GM23338 (cell line): Measurements from ENCODE around the gene UEVLD. TPM values are rescaled to one million over a fixed set of nuclear protein-coding genes. Genes with fewer than 3 reads are reported as not detected.

ENCODE experiments used
- ATAC-seq: fragments of 200-7000 bp; cut with Tn5 transposase; 3 replicates; pipeline ENCODE4 v1.9.1; 2020
- DNase-seq: peaks from one replicate; pipeline ENCODE4 v3.0.0-alpha.2; 2015; ENCODE audit warnings: low spot score
- H2AFZ ChIP-seq: fragments of 200-600 bp; sonication (generic); 2 replicates; pipeline ENCODE4 v1.8.0; 2016; ENCODE audit warnings: antibody characterized with exemption, mild to moderate bottlenecking, moderate library complexity
- H3F3A ChIP-seq: fragments of 200-600 bp; sonication (generic); replicated peaks from 2 replicates; pipeline ENCODE4 v1.8.0; 2017; ENCODE audit warnings: antibody characterized with exemption, mixed run types, low read depth
- H3K27ac ChIP-seq: fragments of 200-600 bp; sonication (generic); 2 replicates; pipeline ENCODE4 v1.6.1; 2016; ENCODE audit warnings: low read depth
- H3K27me3 ChIP-seq: fragments of 200-600 bp; sonication (generic); 2 replicates; pipeline ENCODE4 v1.8.0; 2016; ENCODE audit warnings: mild to moderate bottlenecking, mixed run types, moderate library complexity; ENCODE audit not compliant: insufficient read depth
- H3K36me3 ChIP-seq: fragments of 200-600 bp; sonication (generic); 2 replicates; pipeline ENCODE4 v1.8.0; 2016; ENCODE audit warnings: mild to moderate bottlenecking; ENCODE audit not compliant: insufficient read depth
- H3K4me1 ChIP-seq: fragments of 200-600 bp; sonication (generic); 2 replicates; pipeline ENCODE4 v1.8.0; 2016; ENCODE audit warnings: mild to moderate bottlenecking, moderate library complexity; ENCODE audit not compliant: insufficient read depth
- H3K4me2 ChIP-seq: fragments of 200-600 bp; sonication (generic); 2 replicates; pipeline ENCODE4 v1.7.1; 2017; ENCODE audit warnings: mixed run types
- H3K4me3 ChIP-seq: fragments of 200-600 bp; sonication (generic); 2 replicates; pipeline ENCODE4 v1.6.1; 2016; ENCODE audit warnings: mixed run types
- H3K79me2 ChIP-seq: fragments of 200-600 bp; sonication (generic); replicated peaks from 2 replicates; pipeline ENCODE4 v1.8.0; 2017; ENCODE audit warnings: mild to moderate bottlenecking; ENCODE audit not compliant: insufficient read depth
- H3K9me2 ChIP-seq: fragments of 200-600 bp; sonication (generic); 2 replicates; pipeline ENCODE4 v1.8.0; 2017; ENCODE audit not compliant: insufficient read depth
- H4K20me1 ChIP-seq: fragments of 200-600 bp; sonication (generic); replicated peaks from 2 replicates; pipeline ENCODE4 v1.8.0; 2017; ENCODE audit warnings: mild to moderate bottlenecking; ENCODE audit not compliant: insufficient read depth
- H3K27ac Mint-ChIP-seq: 2 replicates; pipeline ENCODE4 v1.8.0; 2020; ENCODE audit warnings: inconsistent platforms, mild to moderate bottlenecking, moderate library complexity, mixed read lengths
- H3K27me3 Mint-ChIP-seq: 3 replicates; pipeline ENCODE4 v1.8.0; 2022; ENCODE audit warnings: low read depth, mild to moderate bottlenecking, moderate library complexity, mixed read lengths, inconsistent platforms; ENCODE audit not compliant: insufficient read depth, poor library complexity
- H3K36me3 Mint-ChIP-seq: 3 replicates; pipeline ENCODE4 v1.8.0; 2021; ENCODE audit warnings: low read depth, mild to moderate bottlenecking, inconsistent platforms, moderate library complexity, mixed read lengths
- H3K4me1 Mint-ChIP-seq: 3 replicates; pipeline ENCODE4 v1.8.0; 2020; ENCODE audit warnings: mild to moderate bottlenecking, inconsistent platforms, mixed read lengths
- H3K4me3 Mint-ChIP-seq: 3 replicates; pipeline ENCODE4 v1.8.0; 2021; ENCODE audit warnings: moderate library complexity, mild to moderate bottlenecking, inconsistent platforms, mixed read lengths
- H3K9me3 Mint-ChIP-seq: 3 replicates; pipeline ENCODE4 v1.8.0; 2020; ENCODE audit warnings: moderate library complexity, mild to moderate bottlenecking, inconsistent platforms, mixed read lengths
- CREB1 ChIP-seq: fragments of 250-450 bp; sonication (Bioruptor Pico); IDR thresholded peaks from 2 replicates; pipeline ENCODE4 v1.5.0; 2020; ENCODE audit warnings: low read depth, mild to moderate bottlenecking, moderate library complexity
- CTCF ChIP-seq, 2 experiments: fragments of 200-600 bp in 1 of 2; sonication (generic) in 1 of 2; conservative IDR thresholded peaks; 2 replicates each; pipeline versions ENCODE4 v1.5.1 to v1.6.1; 2016 to 2017; ENCODE audit warnings: antibody characterized with exemption in 2 of 2, low read depth in 2 of 2, mild to moderate bottlenecking in 2 of 2, moderate library complexity in 1 of 2
- ETS1 ChIP-seq: IDR thresholded peaks from 2 replicates; pipeline ENCODE4 v1.6.1; 2016; ENCODE audit warnings: antibody characterized with exemption
- EZH2 ChIP-seq: fragments of 200-600 bp; sonication (generic); IDR thresholded peaks from one replicate; pipeline ENCODE4 v1.8.0; 2017; ENCODE audit warnings: antibody characterized with exemption, mild to moderate bottlenecking, low read depth; ENCODE audit not compliant: unreplicated experiment
- EZH2phosphoT487 ChIP-seq: fragments of 200-600 bp; sonication (generic); IDR thresholded peaks from one replicate; pipeline ENCODE4 v1.8.1; 2018; ENCODE audit warnings: antibody characterized with exemption; ENCODE audit not compliant: unreplicated experiment
- JUNB ChIP-seq: IDR thresholded peaks from one replicate; pipeline ENCODE4 v1.6.1; 2016; ENCODE audit warnings: antibody characterized with exemption; ENCODE audit not compliant: unreplicated experiment
- NANOG ChIP-seq: IDR thresholded peaks from 2 replicates; pipeline ENCODE4 v1.6.1; 2016; ENCODE audit warnings: antibody characterized with exemption, borderline replicate concordance
- POLR2AphosphoS5 ChIP-seq: IDR thresholded peaks from 2 replicates; pipeline ENCODE4 v1.6.1; 2016; ENCODE audit warnings: antibody characterized with exemption, low read depth
- REST ChIP-seq: IDR thresholded peaks from one replicate; pipeline ENCODE4 v1.6.1; 2018; ENCODE audit warnings: antibody characterized with exemption; ENCODE audit not compliant: unreplicated experiment
- STAT1 ChIP-seq: IDR thresholded peaks from one replicate; pipeline ENCODE4 v1.6.1; 2016; ENCODE audit warnings: antibody characterized with exemption; ENCODE audit not compliant: unreplicated experiment
- ZNF114 ChIP-seq: fragments of 250-450 bp; sonication (Bioruptor Pico); IDR thresholded peaks from 2 replicates; pipeline ENCODE4 v1.5.0; 2020; ENCODE audit warnings: mild to moderate bottlenecking, moderate library complexity
- ZNF331 ChIP-seq: fragments of 250-450 bp; sonication (Bioruptor Pico); IDR thresholded peaks from 2 replicates; pipeline ENCODE4 v1.5.0; 2020; ENCODE audit warnings: low read depth, mild to moderate bottlenecking, moderate library complexity
- ZNF462 ChIP-seq: fragments of 250-450 bp; sonication (Bioruptor Pico); IDR thresholded peaks from 2 replicates; pipeline ENCODE4 v1.5.0; 2020; ENCODE audit warnings: mild to moderate bottlenecking, moderate library complexity
- polyA plus RNA-seq: library from polyadenylated mRNA; unstranded; fragments of >200 nt; fragmentation: Nextera tagmentation; extraction: Ambion mirVana; gene quantifications from 2 replicates; pipeline ENCODE4 v1.2.1, GENCODE V29; 2016
- total RNA-seq: library from RNA; depleted of rRNA; stranded (reverse); fragments of >200 nt; shearing (Covaris generic); gene quantifications from 2 replicates; pipeline ENCODE4 v1.2.3, GENCODE V29; 2014

Gene UEVLD
- total and polyA plus RNA-seq, 2 experiments from 2014 or later: 10.2 to 11.8 TPM

DNA sequence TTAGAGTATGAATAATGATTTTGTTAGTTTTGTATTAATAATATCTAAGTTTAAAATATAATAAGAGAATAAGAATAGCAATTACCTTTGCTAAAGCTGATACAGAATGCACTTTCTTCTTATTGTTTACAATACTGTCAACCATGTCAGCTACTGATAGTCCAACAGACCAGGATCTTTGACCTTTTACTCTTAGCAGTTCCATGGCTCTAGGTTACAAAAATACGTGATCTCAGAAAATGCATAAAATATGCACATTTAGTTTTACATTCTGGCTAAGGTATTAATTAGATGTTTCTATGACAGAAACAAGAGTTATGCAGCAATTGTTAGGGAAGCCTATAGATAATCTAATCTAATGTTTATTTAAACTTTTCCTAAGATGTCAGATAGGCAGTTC is 54.3 kb downstream of the UEVLD start (continued):
- TF ChIP-seq ZNF462 (no peak), CREB1 (CRISPR knock-in tag) (no peak), EZH2 (no peak)

DNA sequence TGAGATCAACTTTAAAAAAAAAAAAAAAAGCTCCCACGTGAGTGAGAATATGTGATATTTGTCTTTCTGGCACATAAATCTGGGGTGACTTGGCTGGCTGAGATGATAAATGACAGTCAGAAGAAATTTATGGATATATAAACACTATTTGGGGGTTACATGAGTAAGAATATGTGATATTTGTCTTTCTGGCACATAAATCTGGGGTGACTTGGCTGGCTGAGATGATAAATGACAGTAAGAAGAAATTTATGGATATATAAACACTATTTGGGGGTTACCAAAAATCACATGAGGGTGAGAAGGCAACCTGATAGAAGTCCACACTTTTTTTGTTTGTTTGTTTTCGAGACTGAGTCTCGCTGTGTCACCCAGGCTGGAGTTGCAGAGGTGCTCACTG is 55.2 kb downstream of the UEVLD start:
- Histone ChIP-seq H3K36me3 (no peaks in the 10 kb centered on the region), H4K20me1 (no peaks in the 10 kb centered on the region; the same call in 1 of the 2 replicates), H3K27me3 (no peaks in the 10 kb centered on the region), H3K79me2 (no peaks in the 10 kb centered on the region), H2AFZ (no peak overlapping the region), H3K4me1 (no peaks in the 10 kb centered on the region), H3K4me2 (no peak overlapping the region), H3F3A (no peaks in the 10 kb centered on the region), H3K9me2 (no peaks in the 10 kb centered on the region), H3K4me3 (no peak overlapping the region), H3K27ac (no peak overlapping the region)
- no peak overlapping the region for H3K4me3 Mint-ChIP-seq
- H3K27ac Mint-ChIP-seq: no peak overlapping the region
- no peaks in the 10 kb centered on the region for H3K27me3 Mint-ChIP-seq
- H3K4me1 Mint-ChIP-seq: no peaks in the 10 kb centered on the region
- H3K9me3 Mint-ChIP-seq: no peaks in the 10 kb centered on the region; the same call in 2 of the 3 replicates
- H3K36me3 Mint-ChIP-seq: no peaks in the 10 kb centered on the region
- no peak for DNase-seq
- no peak for ATAC-seq
- TF ChIP-seq ZNF331 (CRISPR knock-in tag) (no peak), ETS1 (no peak), EZH2phosphoT487 (no peak), POLR2AphosphoS5 (no peak), NANOG (no peak), EZH2 (no peak), CTCF (conservative IDR thresholded peaks at IDR 0.05; ENCODE audit: low read depth in 2 of 2) (no peak), JUNB (no peak), REST (no peak), CREB1 (CRISPR knock-in tag) (no peak), STAT1 (no peak), ZNF114 (CRISPR knock-in tag) (no peak)
